GM12864 (cell line): ENCODE measurements around the gene CEP162.
"Not testable (repeated sequence)": the region's sequence is repeated elsewhere in the genome, so short reads cannot be mapped to it uniquely, and the experiment has no call there.

Experiments
- DNase-seq: peaks from one replicate; pipeline ENCODE4 v3.0.0-alpha.2; 2011; ENCODE audit warnings: low read depth
- H3K4me3 ChIP-seq: 2 replicates; pipeline ENCODE4 v1.5.1; 2011; ENCODE audit warnings: mild to moderate bottlenecking, low read depth, low read length, control low read depth
- CTCF ChIP-seq: IDR thresholded peaks from 2 replicates; pipeline ENCODE4 v1.5.1; 2011; ENCODE audit warnings: low read depth, mild to moderate bottlenecking, moderate library complexity, low read length, control low read depth, inconsistent platforms; ENCODE audit errors: missing control alignments

The CEP162 gene

GRCh38 chr6:84086056-84086455 lies 141.4 kb downstream of the CEP162 start:
- TF ChIP-seq CTCF: no peak
- DNase-seq: no peak
- no peak overlapping the region for H3K4me3 ChIP-seq

GRCh38 chr6:84084705-84085104 lies 142.7 kb downstream of the CEP162 start:
- not testable (repeated sequence) for DNase-seq, H3K4me3 ChIP-seq

- no peak for DNase-seq
These were observed 144.7 kb downstream of the CEP162 start for GRCh38 chr6:84082689-84083265.

GRCh38 chr6:84081222-84081621 lies 146.2 kb downstream of the CEP162 start:
- TF ChIP-seq CTCF: no peak
- no peak overlapping the region for H3K4me3 ChIP-seq
- DNase-seq: no peak

More at GRCh38 chr6:84082689-84083265, 144.7 kb downstream of the CEP162 start:
- H3K4me3 ChIP-seq: no peak overlapping the region
- TF ChIP-seq CTCF: no peak

- no peak overlapping the region for H3K4me3 ChIP-seq
- DNase-seq: no peak
- TF ChIP-seq CTCF: no peak
These were observed 149.1 kb downstream of the CEP162 start for GRCh38 chr6:84078335-84078734.

GRCh38 chr6:84077645-84078044 lies 149.8 kb downstream of the CEP162 start:
- no peak for DNase-seq
- no peak overlapping the region for H3K4me3 ChIP-seq
- TF ChIP-seq CTCF: no peak

GRCh38 chr6:84074988-84075781 lies 152.3 kb downstream of the CEP162 start:
- no peak overlapping the region for H3K4me3 ChIP-seq
- TF ChIP-seq CTCF: no peak
- no peak for DNase-seq
